ENCODE results near the gene GRB2.
A peak's percentile ranks its signal among the peaks of the same experiment; 100 is the strongest.

GRB2 gene

GRCh38 chr17:75414488-75414887, 9.0 kb upstream of the GRB2 start:
- DNase-seq (ENCODE audit: low read depth, low spot score), result no peak

- DNase-seq (ENCODE audit: low read depth, low spot score), result peak; percentile 38
Measured at GRCh38 chr17:75412455-75413317, 7.2 kb upstream of the GRB2 start.

GRCh38 chr17:75411328-75412067, 6.0 kb upstream of the GRB2 start:
- DNase-seq (ENCODE audit: low read depth, low spot score), result no peak

GRCh38 chr17:75410141-75410540, 4.7 kb upstream of the GRB2 start:
- DNase-seq (ENCODE audit: low read depth, low spot score), result no peak

- no peak for DNase-seq (ENCODE audit: low read depth, low spot score)
Measured at GRCh38 chr17:75407655-75408352, 2.3 kb upstream of the GRB2 start.

- DNase-seq (ENCODE audit: low read depth, low spot score), result no peak
Measured at GRCh38 chr17:75406222-75406615, 741 bp upstream of the GRB2 start.

- DNase-seq (ENCODE audit: low read depth, low spot score), result peak; percentile 21
Measured at GRCh38 chr17:75404731-75405364, 630 bp downstream of the GRB2 start.

GRCh38 chr17:75404223-75404730, 1.2 kb downstream of the GRB2 start:
- peak; percentile 26 for DNase-seq (ENCODE audit: low read depth, low spot score)

GRCh38 chr17:75403131-75403530, 2.3 kb downstream of the GRB2 start:
- no peak for DNase-seq (ENCODE audit: low read depth, low spot score)

- no peak for DNase-seq (ENCODE audit: low read depth, low spot score)
Measured at GRCh38 chr17:75402026-75402425, 3.5 kb downstream of the GRB2 start.

- DNase-seq (ENCODE audit: low read depth, low spot score), result no peak
Measured at GRCh38 chr17:75400326-75400939, 5.0 kb downstream of the GRB2 start.

GRCh38 chr17:75398279-75398678, 7.2 kb downstream of the GRB2 start:
- DNase-seq (ENCODE audit: low read depth, low spot score), result no peak

GRCh38 chr17:75397217-75397616, 8.3 kb downstream of the GRB2 start:
- DNase-seq (ENCODE audit: low read depth, low spot score), result no peak

GRCh38 chr17:75396796-75397195, 8.7 kb downstream of the GRB2 start:
- DNase-seq (ENCODE audit: low read depth, low spot score), result no peak

GRCh38 chr17:75396025-75396424, 9.5 kb downstream of the GRB2 start:
- no peak for DNase-seq (ENCODE audit: low read depth, low spot score)

- DNase-seq (ENCODE audit: low read depth, low spot score), result no peak
Measured at GRCh38 chr17:75394332-75394918, 11.1 kb downstream of the GRB2 start.

GRCh38 chr17:75393523-75394331, 11.8 kb downstream of the GRB2 start:
- peak; percentile 58 for DNase-seq (ENCODE audit: low read depth, low spot score)

GRCh38 chr17:75392559-75392958, 12.9 kb downstream of the GRB2 start:
- no peak for DNase-seq (ENCODE audit: low read depth, low spot score)

- DNase-seq (ENCODE audit: low read depth, low spot score), result no peak
Measured at GRCh38 chr17:75390982-75391381, 14.5 kb downstream of the GRB2 start.

- DNase-seq (ENCODE audit: low read depth, low spot score), result no peak
Measured at GRCh38 chr17:75388476-75389030, 16.9 kb downstream of the GRB2 start.

Measured in activated CD4-positive, CD25-positive, alpha-beta regulatory T cell treated with anti-CD3 and anti-CD28 coated beads, Interleukin-2, amount 50 U/mL, for 16 hours (primary cell).